Stimulated activated CD8-positive, alpha-beta memory T cell treated with anti-CD3 and anti-CD28 coated beads, Interleukin-15, amount 100 ng/mL, for 48 hours (primary cell): ENCODE results near the gene STAMBPL1.
"Not testable (repeated sequence)": the region's sequence is repeated elsewhere in the genome, so short reads cannot be mapped to it uniquely, and the experiment has no call there.

Experiments
- DNase-seq, 2 donors: peaks; one replicate each; pipeline ENCODE4 v3.0.0-alpha.2; 2020; ENCODE audit warnings: low read depth in 2 of 2

The STAMBPL1 gene

DNA sequence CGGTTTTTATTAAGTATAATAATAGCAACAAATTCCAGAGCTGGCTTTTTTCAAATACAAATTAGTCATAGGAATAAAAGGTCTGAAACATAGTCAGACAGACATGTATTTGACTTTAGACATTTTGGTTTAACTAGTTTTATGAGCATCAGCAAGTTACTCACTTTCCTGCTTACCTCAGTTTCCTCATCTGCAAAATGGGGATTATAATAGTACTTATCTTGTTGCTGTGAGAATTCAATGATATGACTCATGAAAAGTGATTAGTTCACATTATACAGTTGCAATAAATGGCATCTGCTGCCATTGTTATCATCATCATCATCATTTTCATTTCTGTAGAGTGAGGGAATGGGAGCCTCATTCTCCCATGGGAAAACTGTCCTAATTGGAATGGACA lies 39.0 kb downstream of the STAMBPL1 start:
- DNase-seq, result no peak

DNA sequence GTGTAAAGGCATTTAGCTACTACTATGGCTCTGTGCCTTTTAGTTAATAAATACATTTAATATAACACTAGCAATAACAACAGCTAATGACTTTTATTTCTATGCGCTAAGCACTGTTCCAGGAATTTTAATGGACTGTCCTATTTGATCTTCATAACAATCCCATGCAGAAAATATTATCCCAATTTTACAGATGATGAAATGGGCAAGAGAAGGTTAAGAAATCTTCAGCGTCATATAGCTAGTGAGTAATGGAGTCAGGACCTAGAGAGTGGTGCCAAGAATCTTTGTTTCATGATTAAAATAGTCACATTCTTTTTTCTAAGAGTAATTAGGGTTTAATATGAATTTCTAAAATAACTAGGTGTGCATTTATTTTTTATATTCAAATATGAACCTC lies 40.2 kb downstream of the STAMBPL1 start:
- DNase-seq, result no peak

DNA sequence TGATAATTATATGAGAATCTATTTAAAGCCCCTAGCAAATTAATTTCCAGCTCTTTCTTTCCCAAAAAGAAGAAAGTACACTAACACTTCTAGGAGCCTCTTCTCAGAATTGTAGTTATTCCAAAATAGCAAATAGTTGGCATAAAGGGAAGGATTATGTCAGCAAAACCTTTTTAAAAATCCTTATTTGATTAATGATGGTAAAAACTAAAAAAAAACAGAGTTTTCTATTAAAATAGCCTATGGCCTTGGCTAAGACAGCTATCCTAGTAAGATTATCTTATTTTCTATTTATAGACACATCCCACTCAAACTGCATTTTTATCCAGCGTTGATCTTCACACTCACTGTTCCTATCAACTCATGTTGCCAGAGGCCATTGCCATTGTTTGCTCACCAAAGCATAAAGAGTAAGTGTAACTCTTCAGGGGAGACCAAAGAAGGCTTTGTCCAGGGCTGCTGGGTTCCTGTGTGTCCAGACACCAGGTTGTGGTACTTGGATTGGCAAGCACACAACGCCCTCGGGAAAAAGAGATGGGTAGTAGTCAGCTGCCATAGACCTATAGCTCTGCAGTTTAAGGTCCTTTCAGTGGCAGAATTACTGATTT lies 41.0 kb downstream of the STAMBPL1 start:
- no peak for DNase-seq

DNA sequence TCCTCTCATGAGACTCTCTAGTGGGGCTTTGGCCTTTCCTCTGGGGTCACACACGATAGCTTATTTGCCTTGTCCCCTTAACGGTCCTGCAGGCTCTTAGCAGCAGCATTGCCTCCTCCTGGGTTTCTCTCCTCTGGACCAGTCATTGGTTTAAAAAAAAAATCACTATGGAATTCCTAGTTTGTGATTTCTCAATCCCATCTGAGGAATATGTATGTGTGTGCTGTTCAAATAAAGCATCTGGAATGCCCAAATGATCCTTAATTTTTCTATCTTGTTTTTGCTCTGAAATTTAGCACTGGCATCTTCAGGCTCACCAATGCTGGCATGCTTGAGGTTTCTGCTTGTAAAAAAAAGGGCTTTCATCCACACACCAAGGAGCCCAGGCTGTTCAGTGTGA lies 42.0 kb downstream of the STAMBPL1 start:
- no peak for DNase-seq

DNA sequence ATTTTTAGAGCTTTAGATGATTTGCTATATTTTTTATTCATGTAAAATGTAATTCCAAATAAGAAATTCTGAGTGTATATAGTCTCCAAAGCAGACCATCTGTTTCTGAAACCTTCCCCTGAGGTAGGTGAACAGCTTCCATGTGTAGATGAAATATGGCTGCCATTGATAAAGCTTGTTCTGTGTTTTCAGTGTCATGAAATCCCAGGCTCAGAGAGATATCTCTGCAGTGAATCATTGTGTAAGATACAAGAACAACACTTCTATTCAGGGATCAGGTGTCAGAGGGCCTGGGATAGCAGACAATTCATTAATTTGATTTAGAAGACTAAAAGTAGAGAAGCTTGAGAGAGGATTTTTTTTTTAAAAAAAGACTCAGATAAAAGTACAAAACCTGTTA lies 43.5 kb downstream of the STAMBPL1 start:
- no peak for DNase-seq

DNA sequence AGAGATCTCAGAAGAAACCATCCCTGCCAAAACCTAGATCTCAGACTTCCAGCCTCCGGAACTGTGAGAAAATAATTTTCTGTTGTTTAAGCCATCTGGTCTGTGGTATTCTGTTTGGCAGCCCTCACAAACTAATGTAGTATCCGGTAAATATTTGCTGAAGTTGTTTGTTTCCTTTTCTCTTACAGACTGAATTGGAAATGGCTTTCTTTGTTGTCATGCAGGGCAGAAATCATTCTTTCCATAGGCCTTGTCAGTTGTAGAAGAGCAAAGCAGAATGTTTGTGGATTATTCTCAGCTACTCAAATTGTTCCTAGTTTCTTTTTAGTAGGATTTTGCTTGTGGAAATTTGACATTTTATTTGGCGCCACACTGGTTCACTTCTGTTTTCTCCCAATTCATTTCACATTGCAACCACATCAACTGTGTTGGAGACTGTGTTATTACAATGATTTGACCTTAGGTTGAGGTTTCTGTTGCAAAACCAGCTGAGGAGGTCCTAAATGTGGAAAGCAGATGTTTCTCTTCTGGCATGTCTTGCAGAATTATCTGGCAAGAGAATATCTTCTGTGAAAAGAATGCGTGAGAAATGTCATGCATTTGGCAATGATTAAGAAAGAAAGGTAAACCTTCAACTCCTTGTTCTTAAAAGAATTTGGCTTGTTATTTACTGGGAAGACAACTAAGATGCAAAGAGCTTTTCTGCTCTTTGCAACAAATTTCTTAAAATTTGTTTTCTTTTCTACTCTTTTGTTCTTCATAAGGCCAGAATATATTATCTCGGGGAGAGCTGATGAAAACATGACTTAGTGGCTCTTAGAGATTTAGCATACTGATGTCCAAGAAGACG lies 46.7 kb downstream of the STAMBPL1 start:
- DNase-seq, result no peak

DNA sequence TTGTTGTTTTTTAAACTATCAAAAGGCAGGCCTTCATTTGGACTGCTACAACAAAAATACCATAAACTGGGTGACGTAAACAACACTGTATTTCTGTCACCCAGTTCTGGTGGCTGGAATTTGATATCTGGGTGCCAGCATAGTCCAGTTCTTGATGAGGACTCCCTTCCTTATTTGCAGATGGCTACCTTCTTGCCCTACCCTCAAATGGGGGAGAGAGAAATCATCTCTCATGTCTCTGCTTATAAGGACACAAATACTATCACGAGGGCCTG lies 47.3 kb downstream of the STAMBPL1 start:
- DNase-seq, result no peak

DNA sequence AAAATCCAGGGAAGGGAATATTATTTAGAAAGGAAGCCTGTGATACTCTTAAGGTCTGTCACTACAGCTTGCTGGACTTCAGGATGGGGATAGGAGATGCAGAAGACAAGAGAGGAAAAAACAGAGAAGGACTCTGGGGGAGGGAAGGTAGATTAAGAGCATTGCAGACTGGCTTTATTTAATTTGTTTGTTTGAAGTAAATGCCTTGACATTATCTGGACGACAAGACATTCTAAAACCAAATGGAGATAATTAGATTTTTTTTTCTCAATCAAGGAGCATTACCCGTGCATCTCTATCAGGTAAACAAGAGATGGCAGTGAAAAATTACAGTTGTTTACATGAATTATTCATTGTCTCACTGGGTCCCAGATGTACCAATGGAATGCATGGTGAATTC lies 48.2 kb downstream of the STAMBPL1 start:
- DNase-seq, result no peak

DNA sequence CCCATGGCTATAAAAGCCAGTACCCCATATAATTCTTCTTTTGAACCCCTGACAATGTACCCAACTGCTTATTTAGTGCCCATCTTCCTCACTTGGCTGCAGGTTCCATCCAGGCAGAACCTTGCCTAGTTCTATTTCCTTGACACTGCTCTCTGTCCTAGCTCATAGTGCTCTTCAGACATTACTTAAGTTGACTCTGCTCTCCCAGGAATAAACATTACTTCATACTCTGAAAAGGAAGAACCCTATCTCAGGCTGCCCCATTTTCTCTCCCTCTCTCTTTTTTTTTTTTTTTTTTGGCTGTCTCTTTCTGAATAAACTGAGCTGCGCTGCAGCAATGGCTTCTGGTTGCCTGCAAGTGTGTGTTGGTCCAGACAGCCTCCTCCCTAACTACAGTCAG lies 51.5 kb downstream of the STAMBPL1 start:
- no peak for DNase-seq

DNA sequence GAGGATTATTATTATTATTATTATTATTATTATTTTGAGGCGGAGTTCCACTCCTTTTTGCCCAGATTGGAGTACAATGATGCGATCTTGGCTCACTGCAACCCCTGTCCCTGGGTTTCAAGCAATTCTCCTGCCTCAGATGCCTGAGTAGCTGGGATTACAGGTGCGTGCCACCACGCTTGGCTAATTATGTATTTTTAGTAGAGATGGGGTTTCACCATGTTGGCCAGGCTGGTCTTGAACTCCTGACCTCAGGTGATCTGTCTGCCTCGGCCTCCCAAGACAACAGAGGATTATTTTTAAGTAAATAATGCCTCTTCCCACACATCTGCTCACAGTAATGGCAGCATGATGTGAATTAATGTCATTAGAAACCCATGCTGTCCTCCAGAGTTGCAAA lies 52.0 kb downstream of the STAMBPL1 start:
- DNase-seq, result not testable (repeated sequence)

DNA sequence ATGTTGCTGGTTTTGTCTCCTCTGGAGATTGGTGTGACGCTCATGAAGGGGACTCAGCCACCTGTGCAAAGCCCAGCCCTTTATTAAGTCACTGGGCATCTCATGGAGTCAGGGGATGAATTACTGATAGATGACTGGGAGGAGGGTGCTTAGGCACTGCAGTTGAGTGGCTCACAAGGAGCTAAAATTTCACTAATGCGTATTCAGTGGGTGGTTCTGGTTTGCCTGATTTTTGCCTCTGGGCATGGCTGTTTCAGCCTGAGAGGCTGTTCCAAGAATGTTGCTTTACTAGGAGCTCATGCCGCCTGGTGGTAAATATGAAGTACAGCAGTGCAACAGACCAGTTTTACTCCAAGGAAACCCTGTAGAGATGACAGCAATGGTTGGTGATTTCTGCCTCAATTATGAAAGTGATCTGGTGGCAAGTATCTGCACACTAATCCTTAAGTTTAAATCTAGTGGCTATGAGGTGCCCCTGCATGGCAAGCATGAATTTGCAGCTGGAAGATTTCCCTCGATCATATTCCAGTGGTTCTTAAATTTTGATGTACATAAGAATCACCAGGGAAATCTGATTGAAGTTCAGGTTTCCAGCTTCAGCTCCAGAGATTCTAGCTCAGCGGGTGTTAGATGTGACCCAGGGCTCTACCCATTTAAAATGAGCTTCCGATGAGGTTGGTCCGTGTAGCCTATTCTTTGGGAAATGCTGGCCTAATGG lies 52.7 kb downstream of the STAMBPL1 start:
- peak in 1 of 2 donors; percentile 11 for DNase-seq

DNA sequence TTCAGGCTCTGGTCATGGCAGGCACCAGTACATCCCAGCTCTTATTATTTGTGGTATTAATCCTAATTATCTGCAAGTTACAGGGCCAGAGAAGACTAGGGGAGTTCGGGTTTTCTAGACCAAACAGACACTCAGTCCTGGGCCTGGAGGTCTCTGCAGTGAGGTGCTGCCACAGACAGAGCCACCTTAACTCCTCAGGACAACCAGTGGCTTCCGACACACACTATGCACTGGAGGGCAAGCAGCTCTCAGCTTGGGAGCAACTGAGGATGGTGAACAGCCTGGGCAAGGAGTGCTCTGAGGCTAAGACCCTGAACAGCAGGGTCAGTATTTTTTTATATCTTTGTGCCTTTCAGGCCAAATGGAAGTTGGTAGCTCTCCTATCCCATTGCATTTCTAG lies 53.5 kb downstream of the STAMBPL1 start:
- DNase-seq, result no peak

DNA sequence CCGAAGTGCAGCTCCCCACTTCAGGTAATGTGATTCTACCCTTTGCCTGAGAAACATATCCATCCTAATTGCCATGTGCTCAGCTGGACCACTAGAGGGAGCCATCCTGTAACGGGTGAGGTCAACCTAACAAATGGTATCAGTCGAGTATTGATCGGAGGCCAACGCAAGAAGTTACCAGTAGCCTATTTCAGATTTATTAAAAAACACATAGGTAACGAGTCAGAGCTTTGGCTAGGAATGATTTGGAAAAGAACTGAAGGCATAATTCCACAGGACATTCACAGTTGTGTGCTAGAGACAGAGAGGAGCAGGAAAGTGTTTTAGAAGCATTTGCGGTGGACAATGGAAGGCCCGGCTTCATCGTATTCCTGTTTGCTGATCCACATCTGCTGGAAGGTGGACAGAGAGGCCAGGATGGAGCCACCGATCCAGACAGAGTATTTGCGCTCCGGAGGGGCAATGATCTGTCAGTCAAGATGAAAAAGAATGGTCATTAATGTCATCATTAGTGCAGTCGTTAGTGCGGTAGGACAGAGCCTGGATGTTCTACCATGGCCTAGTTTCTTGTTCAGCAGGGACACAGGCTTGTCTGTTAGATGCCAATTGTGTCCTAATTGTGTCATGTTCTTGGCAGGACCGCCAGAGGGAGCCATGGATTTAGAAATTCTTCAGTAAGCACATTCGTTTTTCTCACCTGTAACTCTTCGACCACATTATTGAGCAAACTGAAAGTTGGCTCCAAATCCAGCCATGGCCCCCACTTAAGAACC lies 55.0 kb downstream of the STAMBPL1 start:
- peak; percentile 43 to 49 for DNase-seq

DNA sequence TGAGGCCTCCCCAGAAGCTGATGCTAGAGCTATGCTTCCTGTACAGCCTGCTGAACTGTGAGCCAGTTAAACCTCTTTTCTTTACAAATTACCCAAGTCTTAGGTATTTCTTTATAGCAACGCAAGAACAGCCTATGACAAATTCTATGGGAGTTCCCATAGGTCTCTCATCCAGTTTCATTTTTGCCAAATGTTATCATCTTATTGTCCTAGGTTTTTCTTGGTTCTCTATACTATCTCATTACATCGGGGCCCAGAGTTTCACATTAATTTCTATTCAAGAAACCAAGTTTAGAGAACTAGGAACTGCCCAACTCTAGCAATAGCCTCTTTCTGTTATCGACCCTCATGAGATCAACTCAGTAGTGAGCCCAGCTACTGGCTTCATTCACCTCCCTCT lies 56.6 kb downstream of the STAMBPL1 start:
- DNase-seq, result no peak

DNA sequence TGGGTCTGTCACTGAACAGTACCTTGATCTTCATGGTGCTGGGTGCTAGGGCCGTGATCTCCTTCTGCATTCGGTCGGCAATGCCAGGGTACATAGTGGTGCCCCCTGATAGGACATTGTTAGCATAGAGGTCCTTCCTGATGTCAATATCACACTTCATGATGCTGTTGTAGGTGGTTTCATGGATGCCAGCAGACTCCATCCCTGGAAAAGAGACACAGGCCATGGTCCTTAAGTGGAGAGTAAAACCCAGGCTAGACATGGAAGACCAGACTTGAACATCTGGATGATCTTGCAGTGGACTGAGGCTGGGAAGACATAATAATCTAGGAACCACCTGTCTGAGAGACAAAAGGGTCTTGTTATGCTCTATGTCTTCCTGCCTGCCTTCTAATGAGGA lies 58.0 kb downstream of the STAMBPL1 start:
- DNase-seq, result no peak

DNA sequence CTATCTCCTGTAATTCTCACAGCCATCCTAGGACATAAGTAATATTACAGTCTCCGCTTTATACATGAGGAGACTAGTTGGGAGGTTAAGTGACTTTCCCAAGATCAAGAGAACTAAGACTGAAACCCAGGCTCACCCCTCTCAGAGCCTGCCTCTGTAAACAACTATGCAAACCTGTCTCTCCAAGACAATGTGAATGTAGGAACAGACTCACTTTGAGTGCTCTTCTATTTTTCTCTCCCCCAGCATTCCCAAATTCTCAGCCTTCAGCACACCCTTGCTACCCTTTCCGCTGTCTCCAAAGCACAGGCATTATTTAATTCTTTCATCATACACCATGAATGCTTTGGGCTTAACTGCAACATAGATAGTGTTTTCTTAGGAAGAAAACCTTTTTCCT lies 58.9 kb downstream of the STAMBPL1 start:
- no peak for DNase-seq

DNA sequence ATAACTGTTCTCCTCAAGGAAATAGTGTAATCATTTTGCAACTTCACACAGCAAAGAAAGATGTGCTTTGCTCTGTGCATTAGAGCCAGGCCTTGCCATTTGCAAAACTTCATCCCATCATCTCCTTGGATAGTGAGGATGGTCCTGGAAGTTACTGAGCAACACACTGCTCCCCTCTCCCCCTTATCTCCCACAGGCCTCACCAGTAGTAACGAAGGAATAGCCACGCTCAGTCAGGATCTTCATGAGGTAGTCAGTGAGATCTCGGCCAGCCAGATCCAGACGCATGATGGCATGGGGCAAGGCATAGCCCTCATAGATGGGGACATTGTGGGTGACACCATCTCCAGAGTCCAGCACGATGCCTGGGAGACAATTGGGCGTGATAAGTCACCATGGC lies 61.0 kb downstream of the STAMBPL1 start:
- DNase-seq, result no peak

DNA sequence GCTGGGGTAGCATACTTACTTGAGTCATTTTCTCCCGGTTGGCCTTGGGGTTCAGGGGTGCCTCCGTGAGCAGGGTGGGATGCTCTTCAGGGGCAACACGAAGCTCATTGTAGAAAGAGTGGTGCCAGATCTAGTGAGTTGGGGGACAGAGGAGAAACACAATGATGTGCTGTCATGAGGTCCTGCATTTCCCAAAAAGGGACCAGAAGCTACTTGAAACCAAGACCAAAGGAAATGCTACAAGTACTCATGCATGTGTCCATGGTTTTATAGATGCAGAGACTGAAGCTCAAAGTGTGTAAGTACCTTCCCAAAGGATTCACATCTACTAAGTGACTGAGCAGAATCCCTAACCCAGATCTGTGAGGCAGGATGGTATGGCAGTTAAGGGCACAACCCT lies 63.7 kb downstream of the STAMBPL1 start:
- DNase-seq, result no peak

DNA sequence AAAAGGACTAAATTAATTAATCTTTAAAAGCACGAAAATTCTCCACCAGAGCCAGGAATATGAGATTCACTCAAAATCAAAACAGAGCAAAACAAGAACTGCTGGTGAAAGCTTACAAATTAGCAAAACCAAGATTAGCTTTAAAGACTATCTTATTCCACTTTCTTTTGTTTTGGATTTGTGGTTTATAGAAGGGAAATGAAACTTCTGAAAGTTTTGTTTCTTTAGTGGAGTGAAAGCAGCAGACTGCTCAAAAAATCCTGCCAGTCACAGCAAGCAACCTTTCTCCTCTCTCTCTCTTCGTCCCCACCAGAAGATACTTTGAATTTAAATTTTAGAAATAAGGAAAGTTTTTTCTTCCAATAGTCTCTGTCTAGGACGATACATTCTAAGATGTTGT lies 64.8 kb downstream of the STAMBPL1 start:
- DNase-seq, result no peak

DNA sequence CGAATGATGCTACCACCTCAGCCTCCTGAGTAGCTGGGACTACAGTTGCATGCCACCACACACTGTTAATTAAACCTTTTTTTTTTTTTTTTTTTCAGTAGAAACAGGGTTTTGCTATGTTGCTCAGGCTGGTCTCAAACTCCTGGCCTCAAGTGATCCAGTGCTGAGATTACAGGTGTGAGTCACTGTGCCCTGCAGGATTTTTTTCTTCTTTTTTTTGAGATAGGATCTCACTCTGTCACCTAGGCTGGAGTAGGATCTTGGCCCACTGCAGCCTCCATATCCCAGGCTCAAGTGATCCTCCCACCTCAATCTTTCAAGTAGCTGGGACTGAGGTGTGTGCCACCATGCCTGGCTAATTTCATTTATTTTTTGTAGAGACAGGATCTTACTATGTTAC lies 66.2 kb downstream of the STAMBPL1 start:
- no peak for DNase-seq

DNA sequence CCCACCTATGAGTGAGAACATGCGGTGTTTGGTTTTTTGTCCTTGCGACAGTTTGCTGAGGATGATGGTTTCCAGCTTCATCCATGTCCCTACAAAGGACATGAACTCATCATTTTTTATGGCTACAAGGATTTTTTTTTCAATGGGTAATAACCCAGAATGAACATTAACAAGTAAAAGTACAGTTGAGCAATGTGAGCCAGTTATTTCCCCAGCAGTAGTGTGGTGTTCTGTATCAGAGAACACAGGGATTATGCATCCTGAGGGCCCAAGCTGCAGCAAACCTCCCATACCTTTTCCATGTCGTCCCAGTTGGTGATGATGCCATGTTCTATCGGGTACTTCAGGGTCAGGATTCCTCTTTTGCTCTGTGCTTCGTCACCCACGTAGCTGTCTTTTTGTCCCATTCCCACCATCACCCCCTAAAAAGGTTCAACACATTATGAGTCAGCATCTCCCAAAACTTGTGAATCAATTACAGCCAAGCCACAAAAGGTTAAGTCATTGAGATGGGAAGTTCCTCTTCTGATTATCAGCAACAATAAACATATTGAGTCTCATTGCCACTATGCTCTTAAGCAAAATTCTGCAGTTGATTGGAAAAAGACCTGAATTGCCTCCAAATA lies 67.0 kb downstream of the STAMBPL1 start:
- no peak for DNase-seq

DNA sequence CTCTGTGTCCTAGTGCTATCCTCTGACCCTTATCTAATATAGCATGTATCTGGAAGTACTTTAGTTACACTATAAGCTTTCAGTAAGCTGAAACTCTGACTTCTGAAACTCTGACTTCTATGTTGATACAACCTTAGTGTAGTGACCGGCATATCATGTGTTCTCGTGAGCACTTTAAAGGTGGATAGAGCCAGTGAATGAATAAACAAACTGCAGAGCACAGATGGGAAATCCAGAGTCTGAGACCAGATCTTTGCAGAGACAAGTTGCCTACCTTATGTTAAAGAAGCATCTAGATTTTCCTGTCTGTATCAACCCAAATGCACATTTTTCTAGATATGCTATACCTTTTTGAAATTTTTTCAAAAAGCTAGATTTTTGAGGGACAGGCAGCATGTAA lies 69.0 kb downstream of the STAMBPL1 start:
- no peak for DNase-seq
